ENCODE data around the gene SRA1.

DNA sequence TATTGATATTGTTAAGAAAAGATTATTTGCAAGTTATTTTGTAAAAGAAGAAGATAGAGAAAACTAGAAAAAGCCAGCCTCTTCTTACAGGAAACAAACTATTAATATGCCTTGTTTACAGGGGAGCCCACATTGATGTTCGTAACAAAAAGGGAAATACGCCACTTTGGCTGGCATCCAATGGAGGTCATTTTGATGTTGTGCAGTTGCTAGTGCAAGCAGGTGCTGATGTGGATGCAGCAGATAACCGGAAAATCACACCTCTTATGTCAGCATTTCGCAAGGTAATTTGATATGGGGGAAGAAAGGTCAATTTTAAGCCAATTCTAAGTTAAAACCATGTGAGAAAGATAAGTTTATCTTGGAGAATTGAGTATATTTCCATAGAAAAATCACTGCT is 47.4 kb downstream of the SRA1 start:
- TF ChIP-seq, protein P1, sequence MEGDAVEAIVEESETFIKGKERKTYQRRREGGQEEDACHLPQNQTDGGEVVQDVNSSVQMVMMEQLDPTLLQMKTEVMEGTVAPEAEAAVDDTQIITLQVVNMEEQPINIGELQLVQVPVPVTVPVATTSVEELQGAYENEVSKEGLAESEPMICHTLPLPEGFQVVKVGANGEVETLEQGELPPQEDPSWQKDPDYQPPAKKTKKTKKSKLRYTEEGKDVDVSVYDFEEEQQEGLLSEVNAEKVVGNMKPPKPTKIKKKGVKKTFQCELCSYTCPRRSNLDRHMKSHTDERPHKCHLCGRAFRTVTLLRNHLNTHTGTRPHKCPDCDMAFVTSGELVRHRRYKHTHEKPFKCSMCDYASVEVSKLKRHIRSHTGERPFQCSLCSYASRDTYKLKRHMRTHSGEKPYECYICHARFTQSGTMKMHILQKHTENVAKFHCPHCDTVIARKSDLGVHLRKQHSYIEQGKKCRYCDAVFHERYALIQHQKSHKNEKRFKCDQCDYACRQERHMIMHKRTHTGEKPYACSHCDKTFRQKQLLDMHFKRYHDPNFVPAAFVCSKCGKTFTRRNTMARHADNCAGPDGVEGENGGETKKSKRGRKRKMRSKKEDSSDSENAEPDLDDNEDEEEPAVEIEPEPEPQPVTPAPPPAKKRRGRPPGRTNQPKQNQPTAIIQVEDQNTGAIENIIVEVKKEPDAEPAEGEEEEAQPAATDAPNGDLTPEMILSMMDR (IDR thresholded peaks at IDR 0.05): no peak
- TF ChIP-seq TCF7L2 (IDR thresholded peaks at IDR 0.05; ENCODE audit: low read depth, low read length): no peak

Data from Panc1 (cell line).